K562 (cell line): Measurements from ENCODE around the gene CNDP2.

Experiments used
- ARNT ChIP-seq, 2 experiments: fragments of 450-650 bp; IDR thresholded peaks; 2 replicates each; pipeline ENCODE4 v1.6.1; 2016; ENCODE audit warnings: mild to moderate bottlenecking in 1 of 2
- CBX5 ChIP-seq: IDR thresholded peaks from 2 replicates; pipeline ENCODE4 v1.6.1; 2014; ENCODE audit warnings: low read depth, borderline replicate concordance
- FOXK2 ChIP-seq, 2 experiments: fragments of 450-650 bp; IDR thresholded peaks in 1 of 2; conservative IDR thresholded peaks in 1 of 2; 2 replicates each; pipeline ENCODE4 v1.6.1; 2016; ENCODE audit warnings: low read depth in 2 of 2, mild to moderate bottlenecking in 1 of 2
- MAFF ChIP-seq: IDR thresholded peaks from 2 replicates; pipeline ENCODE4 v1.6.1; 2012; ENCODE audit warnings: low read length, improper control_type of control experiment
- MEIS2 ChIP-seq: fragments of 450-650 bp; IDR thresholded peaks from 2 replicates; pipeline ENCODE4 v1.6.1; 2014; ENCODE audit warnings: mild to moderate bottlenecking; ENCODE audit not compliant: partially characterized antibody
- POLR2AphosphoS5 ChIP-seq: IDR thresholded peaks from 2 replicates; pipeline ENCODE4 v1.6.1; 2011; ENCODE audit warnings: mild to moderate bottlenecking, low read depth, low read length, moderate library complexity; ENCODE audit not compliant: control insufficient read depth, insufficient read depth
- RHOXF2B ChIP-seq: fragments of 250-450 bp; sonication (Bioruptor Pico); conservative IDR thresholded peaks from 2 replicates; pipeline ENCODE4 v1.5.1; 2021
- SP1 ChIP-seq: sonication (generic); formaldehyde crosslinking; IDR thresholded peaks from 2 replicates; pipeline ENCODE4 v1.8.1; 2022; ENCODE audit warnings: mild to moderate bottlenecking, missing genetic modification reagents
- ZNF274 ChIP-seq: IDR thresholded peaks from 2 replicates; pipeline ENCODE4 v1.6.1; 2011; ENCODE audit warnings: low read depth, mild to moderate bottlenecking, low read length, moderate library complexity, borderline replicate concordance
- ZNF316 ChIP-seq: fragments of 450-650 bp; IDR thresholded peaks from 2 replicates; pipeline ENCODE4 v1.6.1; 2016
- ZNF77 ChIP-seq: fragments of 250-450 bp; sonication (Bioruptor Pico); IDR thresholded peaks from 2 replicates; pipeline ENCODE4 v1.5.0; 2020
- TF ChIP-seq, protein P1 (sequence below): sonication (generic); formaldehyde crosslinking; IDR thresholded peaks from 2 replicates; pipeline ENCODE4 v1.8.0; 2023; ENCODE audit warnings: mild to moderate bottlenecking, missing genetic modification reagents

GRCh38 chr18:74562775-74563174 is 66.6 kb downstream of the CNDP2 start:
- no peak for TF ChIP-seq FOXK2 (conservative IDR thresholded peaks at IDR 0.05 in 1 of 2, IDR thresholded peaks at IDR 0.05 in 1 of 2; ENCODE audit: low read depth in 2 of 2)
- no peak for TF ChIP-seq SP1 (CRISPR knock-in tag)
- TF ChIP-seq MEIS2, result no peak
- no peak for TF ChIP-seq ARNT (IDR thresholded peaks at IDR 0.05)
- TF ChIP-seq ZNF274, result no peak
- TF ChIP-seq, protein P1, sequence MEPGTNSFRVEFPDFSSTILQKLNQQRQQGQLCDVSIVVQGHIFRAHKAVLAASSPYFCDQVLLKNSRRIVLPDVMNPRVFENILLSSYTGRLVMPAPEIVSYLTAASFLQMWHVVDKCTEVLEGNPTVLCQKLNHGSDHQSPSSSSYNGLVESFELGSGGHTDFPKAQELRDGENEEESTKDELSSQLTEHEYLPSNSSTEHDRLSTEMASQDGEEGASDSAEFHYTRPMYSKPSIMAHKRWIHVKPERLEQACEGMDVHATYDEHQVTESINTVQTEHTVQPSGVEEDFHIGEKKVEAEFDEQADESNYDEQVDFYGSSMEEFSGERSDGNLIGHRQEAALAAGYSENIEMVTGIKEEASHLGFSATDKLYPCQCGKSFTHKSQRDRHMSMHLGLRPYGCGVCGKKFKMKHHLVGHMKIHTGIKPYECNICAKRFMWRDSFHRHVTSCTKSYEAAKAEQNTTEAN (CRISPR knock-in tag), result no peak
- TF ChIP-seq RHOXF2B (CRISPR knock-in tag), result no peak
- no peak for TF ChIP-seq MAFF
- TF ChIP-seq POLR2AphosphoS5, result no peak
- TF ChIP-seq CBX5, result no peak
- no peak for TF ChIP-seq ZNF77
- no peak for TF ChIP-seq ZNF316
